ENCODE measurements around the gene IFNL2.
"Not testable (repeated sequence)": the region's sequence is repeated elsewhere in the genome, so short reads cannot be mapped to it uniquely, and the experiment has no call there.

Gene IFNL2

DNA sequence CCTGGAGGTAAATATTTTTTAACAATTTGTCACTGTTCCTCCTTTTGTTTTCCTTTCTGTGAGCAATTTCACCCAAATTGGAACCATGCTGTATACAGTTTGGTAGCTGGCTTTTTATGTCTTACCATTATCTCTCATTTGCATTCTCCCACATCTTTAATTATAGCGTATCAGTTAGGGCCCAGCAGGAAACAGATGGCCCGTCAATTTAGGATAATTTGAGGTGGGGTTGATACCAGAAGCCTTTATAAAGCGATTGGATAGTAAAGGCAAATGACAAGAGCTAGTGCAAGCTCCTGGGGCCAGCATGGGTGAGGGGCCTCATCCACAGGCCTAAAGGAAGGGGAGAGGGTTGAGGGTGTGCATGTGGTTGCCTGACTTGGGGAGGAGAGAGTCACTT is 15.7 kb upstream of the IFNL2 start:
- in situ Hi-C loops (cut with HindIII; ENCODE audit: low sequenced_read_pairs) = loop anchor here (5.0 kb wide), 2 partner anchors 35 to 45 kb away; partner anchors contain the start of gene IFNL1

GRCh38 chr19:39253374-39254149 is 14.6 kb upstream of the IFNL2 start:
- in situ Hi-C loops (cut with HindIII; ENCODE audit: low sequenced_read_pairs) = loop anchor here (5.0 kb wide), 2 partner anchors 36 to 44 kb away; partner anchors contain the start of gene IFNL1

GRCh38 chr19:39254531-39255345 is 13.5 kb upstream of the IFNL2 start:
- in situ Hi-C loops (cut with HindIII; ENCODE audit: low sequenced_read_pairs) = loop anchor here (5.0 kb wide), 2 partner anchors 37 to 43 kb away; partner anchors contain the start of gene IFNL1

GRCh38 chr19:39257227-39257626 is 11.0 kb upstream of the IFNL2 start:
- in situ Hi-C loops (cut with HindIII; ENCODE audit: low sequenced_read_pairs) = no loop called here

DNA sequence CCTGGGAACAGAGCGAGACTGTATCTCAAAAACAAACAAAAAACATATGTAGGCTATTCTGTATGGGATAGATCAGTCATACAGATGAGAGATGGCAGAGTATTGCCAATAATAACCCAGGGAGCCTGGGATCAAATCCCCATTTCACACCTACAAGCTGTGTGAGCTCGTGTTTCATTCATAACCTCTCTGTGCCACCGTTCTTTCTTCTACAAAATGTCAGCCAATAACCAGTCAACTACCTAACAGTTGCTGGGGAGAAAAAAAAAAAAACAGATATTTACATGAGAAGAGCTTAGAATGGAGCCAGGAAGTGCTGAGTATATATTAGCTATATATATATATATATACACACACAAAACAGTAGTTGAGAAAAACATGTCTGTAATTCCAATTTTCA is 6.5 kb upstream of the IFNL2 start:
- in situ Hi-C loops (cut with HindIII; ENCODE audit: low sequenced_read_pairs) = no loop called here

- in situ Hi-C loops (cut with HindIII; ENCODE audit: low sequenced_read_pairs) = no loop called here
These were observed 5.7 kb upstream of the IFNL2 start for GRCh38 chr19:39262496-39262895.

DNA sequence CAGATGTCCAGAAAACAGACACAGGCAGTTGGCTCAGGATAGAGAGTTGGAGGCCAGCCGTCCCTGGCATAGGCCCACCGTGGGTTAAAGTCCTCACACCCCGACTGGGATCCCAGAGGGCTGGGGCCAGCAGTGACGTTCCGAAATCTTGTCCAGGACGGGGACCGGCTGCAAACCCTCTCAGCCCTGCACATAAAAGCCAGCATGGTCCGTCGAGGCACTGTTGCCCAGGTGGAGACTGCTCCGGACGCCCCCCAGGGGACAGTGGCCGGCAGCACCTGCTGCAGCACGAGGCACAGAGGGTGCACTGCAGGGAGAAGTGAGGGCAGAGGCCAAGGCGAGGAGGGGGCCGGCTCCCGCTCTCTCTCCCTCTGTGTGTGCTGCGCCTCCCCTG is 4.3 kb upstream of the IFNL2 start:
- in situ Hi-C loops (cut with HindIII; ENCODE audit: low sequenced_read_pairs) = no loop called here

DNA sequence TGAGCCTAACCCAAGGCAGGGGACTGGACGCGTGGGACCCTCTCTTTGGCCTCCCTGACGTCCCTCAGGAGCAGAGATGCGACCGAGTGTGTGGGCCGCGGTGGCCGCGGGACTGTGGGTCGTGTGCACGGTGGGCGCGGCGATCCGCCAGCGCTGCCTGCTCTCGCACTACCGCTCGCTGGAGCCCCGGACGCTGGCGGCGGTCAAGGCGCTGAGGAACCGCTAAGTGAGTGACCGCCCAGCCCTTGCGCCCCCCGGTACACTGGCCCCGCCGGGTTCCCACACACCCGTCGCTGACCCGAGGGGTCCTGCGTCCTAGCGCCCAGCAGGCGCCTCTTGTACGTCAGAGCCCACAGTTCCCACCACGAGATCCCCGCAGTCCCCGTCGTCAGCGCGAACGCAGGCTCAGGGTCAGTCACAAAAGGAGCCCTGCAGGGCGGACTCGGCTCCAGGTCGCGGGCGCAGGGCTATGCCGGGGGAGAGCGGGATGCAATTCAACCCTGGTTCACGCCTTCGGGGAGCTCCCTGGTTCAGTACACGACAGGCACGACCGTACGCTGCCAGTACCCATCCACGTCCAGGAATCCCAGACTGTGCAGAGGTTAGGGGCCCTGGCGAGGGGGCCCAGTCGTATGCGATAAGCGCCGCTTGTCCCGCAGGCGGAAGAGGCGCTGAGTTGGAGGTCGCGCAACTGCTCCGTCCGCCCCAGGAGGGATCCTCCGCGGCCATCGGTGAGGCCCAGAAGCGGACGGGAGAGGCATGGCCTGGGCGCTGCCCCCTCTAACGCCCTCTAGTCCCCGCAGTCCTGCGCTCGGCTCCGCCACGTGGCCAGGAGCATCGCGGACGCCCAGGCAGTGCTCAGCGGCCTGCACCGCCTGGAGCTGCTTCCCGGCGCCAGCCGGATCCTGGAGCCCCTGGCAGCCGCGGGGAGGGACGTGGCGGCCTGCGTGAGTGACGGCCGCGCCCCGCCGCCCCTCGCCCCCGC is 3.6 kb upstream of the IFNL2 start:
- in situ Hi-C loops (cut with HindIII; ENCODE audit: low sequenced_read_pairs) = no loop called here

DNA sequence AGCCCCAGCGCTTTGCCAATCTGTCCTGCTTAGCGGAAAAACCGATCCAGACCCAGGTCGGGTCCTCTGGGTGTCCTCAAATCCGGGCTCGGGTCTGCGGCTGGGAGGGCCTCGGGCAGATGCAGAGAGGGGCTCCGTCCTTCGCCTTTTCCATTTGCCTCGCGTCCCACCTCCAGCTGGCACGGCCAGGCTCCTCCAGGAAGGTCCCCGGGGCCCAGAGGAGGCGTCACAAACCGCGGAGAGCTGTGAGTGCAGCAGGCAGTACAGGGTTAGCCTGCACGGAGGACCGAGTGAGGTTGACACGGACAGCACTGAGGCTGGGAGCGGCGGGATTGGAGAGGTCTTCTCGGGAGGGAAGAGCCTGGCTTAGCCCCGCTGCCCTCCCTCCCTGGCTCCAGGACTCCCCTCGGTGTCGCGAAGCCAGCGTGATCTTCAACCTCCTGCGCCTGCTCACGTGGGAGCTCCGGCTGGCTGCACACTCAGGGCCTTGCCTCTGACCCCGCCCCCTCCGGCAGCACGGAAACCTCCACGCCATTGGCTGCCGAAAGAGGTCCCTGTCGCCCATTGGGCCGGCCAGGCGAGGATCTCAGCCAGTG is 2.8 kb upstream of the IFNL2 start:
- in situ Hi-C loops (cut with HindIII; ENCODE audit: low sequenced_read_pairs) = no loop called here

GRCh38 chr19:39268531-39269223 is 481 bp downstream of the IFNL2 start:
- in situ Hi-C loops (cut with HindIII; ENCODE audit: low sequenced_read_pairs) = not testable (repeated sequence)

- in situ Hi-C loops (cut with HindIII; ENCODE audit: low sequenced_read_pairs) = not testable (repeated sequence)
These were observed 1.2 kb downstream of the IFNL2 start for GRCh38 chr19:39269369-39269768.

- in situ Hi-C loops (cut with HindIII; ENCODE audit: low sequenced_read_pairs) = no loop called here
These were observed 2.1 kb downstream of the IFNL2 start for GRCh38 chr19:39270036-39270871.

DNA sequence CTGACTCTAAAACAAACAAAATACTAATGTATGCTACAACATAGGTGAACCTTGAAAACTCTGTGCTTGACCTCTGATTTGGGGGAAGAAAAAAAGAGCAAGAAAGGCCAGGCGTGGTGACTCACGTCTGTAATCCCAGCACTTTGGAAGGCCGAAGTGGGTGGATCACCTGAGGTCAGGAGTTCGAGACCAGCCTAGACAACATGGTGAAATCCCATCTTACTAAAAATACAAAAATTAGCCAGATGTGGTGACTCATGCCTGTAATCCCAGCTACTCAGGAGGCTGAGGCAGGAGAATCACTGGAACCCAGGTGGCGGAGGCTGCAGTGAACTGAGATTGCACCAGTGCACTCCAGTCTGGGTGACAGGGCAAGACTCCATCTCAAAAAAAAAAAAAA is 5.7 kb downstream of the IFNL2 start:
- in situ Hi-C loops (cut with HindIII; ENCODE audit: low sequenced_read_pairs) = not testable (repeated sequence)

GRCh38 chr19:39275578-39275977 is 7.4 kb downstream of the IFNL2 start:
- in situ Hi-C loops (cut with HindIII; ENCODE audit: low sequenced_read_pairs) = no loop called here

DNA sequence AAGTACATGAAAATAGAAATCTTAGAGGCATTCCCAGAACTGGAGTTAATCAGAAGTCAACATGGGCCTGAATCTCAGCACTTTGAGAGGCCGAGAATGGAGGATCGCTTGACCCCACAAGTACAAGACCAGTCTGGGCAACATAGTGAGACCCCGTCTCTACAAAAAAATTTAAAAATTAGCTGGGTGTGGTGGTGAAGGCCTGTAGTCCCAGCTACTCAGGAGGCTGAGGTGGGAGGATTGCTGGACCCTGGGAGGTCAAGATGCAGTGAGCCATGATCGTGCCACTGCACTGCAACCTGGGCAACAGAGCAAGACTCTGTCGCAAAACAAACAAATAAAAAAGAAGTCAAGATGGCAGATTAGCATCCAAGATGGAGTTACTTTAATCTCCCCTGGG is 8.5 kb downstream of the IFNL2 start:
- in situ Hi-C loops (cut with HindIII; ENCODE audit: low sequenced_read_pairs) = no loop called here

DNA sequence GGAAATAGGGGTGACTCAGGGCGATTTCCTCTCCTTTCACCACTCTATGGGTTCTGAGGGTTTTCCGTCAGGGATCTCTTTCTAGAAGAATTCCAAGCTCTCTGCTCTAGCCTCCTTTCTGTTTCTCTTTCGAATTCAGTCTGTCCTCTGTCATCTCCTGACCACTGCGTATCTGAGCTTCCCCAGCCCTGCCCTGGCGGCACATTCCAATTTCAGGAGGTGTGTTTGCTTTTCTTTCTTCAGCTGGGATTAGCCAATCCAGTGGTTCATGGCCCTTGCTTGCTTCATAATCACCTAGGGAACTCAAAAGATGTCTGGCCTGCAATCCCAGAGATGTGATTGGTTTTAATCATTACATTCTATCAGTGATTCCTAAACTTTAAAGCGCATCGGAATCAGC is 9.4 kb downstream of the IFNL2 start:
- in situ Hi-C loops (cut with HindIII; ENCODE audit: low sequenced_read_pairs) = no loop called here

DNA sequence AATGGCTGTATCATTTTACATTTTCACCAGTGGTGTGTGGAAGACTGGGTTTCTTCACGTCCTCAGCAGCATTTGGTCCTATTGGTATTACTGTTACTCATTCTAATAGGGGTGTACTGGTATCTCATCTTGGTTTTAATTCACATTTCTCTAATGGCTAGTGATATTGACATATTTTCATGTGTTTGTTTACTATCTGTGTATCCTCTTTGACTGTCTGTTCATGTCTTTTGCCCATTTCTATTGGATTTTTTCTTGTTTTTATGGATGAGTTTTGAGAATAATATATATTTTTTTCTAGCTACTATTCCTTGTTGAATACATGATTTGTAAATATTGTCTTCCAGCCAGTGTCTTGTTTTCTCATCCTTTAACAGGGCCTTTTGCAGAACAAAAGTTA is 13.8 kb downstream of the IFNL2 start:
- in situ Hi-C loops (cut with HindIII; ENCODE audit: low sequenced_read_pairs) = no loop called here

DNA sequence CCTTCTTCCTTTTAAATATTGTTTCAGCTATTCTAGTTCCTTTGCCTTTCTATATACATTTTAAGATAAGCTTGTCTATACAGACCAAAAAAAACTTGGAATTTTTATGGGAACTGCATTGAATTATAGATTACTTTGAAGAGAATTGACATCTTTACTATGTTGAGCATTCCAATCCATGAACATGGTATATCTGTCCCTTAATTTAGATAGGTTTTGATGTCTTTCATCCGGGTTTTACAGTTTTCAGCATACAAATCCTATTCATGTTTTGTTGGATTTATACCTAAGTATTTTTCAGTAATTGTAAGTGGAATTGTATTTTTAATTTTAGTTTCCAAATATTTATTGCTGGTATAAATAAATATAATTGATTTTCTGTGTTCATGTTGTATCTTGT is 15.8 kb downstream of the IFNL2 start:
- in situ Hi-C loops (cut with HindIII; ENCODE audit: low sequenced_read_pairs) = no loop called here

DNA sequence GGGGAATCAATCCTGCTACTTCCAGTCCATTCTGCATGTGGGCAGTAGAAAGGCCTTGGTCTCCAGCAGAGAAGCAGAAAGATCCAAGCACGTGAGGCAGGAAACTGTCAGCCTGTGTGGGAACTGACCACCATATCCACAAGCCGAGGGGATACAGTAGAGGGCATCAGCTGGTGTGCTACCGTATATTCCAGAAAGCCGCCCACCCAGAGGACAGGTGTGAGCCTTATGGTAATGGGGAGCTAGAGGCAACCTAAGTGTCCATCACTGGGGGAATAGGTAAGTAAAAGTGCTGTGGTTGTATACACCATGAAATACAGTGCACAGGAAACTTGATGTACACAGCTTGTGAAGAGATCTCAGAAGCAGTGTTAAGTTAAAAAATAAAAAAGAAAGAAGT is 25.2 kb downstream of the IFNL2 start:
- in situ Hi-C loops (cut with HindIII; ENCODE audit: low sequenced_read_pairs) = no loop called here
